Measurements from ENCODE around the gene MRPS12. TPM values are rescaled to one million over a fixed set of nuclear protein-coding genes. Genes with fewer than 3 reads are reported as not detected.

The MRPS12 gene
- total and polyA plus RNA-seq, 2 of the 13 experiments (the other 11 are each of a cell fraction or from before 2014, with no cell fraction given) = 27.5 to 54.8 TPM

DNA sequence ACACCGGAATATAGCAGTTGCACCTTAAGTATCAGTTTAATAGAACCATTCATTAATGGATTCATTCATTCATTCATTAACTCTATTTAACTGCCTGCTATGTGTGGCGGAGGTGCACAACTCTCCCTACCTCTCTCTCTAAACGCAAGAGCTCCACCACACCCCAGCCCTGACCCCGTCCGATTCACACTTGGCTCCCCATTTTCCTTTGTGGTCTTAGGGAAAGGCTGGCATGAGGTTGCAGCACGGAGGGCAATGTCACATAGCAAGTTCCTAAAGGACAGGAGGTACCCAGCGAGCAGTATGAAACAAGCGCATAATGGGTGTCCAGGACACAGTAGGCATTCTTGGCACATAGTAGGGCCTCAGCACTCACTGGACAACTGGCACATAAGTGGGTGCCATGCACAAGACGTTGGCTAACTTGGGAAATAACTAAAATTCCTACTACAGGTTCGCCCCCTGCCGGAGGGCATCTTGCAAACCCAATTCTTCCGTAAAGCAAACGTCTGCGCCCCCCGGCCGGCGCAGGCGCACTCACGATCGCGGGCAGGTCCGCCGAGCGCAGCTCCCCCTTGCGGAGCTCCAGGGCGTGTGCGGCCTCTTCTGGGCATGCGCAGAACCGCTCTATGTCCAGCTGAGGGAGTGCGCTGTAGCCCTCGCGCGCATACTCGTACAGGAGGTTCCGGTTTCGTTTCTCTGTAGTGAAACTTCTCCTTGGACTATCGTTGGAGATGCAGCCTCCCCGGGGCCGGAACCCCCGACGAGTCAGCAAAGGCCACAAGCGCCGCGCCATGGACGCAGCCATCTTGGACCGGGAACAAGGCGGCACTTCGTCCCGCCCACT, 592 bp upstream of the MRPS12 start, which contains the start of gene SARS2 (continued):
- TF ChIP-seq, protein P1, sequence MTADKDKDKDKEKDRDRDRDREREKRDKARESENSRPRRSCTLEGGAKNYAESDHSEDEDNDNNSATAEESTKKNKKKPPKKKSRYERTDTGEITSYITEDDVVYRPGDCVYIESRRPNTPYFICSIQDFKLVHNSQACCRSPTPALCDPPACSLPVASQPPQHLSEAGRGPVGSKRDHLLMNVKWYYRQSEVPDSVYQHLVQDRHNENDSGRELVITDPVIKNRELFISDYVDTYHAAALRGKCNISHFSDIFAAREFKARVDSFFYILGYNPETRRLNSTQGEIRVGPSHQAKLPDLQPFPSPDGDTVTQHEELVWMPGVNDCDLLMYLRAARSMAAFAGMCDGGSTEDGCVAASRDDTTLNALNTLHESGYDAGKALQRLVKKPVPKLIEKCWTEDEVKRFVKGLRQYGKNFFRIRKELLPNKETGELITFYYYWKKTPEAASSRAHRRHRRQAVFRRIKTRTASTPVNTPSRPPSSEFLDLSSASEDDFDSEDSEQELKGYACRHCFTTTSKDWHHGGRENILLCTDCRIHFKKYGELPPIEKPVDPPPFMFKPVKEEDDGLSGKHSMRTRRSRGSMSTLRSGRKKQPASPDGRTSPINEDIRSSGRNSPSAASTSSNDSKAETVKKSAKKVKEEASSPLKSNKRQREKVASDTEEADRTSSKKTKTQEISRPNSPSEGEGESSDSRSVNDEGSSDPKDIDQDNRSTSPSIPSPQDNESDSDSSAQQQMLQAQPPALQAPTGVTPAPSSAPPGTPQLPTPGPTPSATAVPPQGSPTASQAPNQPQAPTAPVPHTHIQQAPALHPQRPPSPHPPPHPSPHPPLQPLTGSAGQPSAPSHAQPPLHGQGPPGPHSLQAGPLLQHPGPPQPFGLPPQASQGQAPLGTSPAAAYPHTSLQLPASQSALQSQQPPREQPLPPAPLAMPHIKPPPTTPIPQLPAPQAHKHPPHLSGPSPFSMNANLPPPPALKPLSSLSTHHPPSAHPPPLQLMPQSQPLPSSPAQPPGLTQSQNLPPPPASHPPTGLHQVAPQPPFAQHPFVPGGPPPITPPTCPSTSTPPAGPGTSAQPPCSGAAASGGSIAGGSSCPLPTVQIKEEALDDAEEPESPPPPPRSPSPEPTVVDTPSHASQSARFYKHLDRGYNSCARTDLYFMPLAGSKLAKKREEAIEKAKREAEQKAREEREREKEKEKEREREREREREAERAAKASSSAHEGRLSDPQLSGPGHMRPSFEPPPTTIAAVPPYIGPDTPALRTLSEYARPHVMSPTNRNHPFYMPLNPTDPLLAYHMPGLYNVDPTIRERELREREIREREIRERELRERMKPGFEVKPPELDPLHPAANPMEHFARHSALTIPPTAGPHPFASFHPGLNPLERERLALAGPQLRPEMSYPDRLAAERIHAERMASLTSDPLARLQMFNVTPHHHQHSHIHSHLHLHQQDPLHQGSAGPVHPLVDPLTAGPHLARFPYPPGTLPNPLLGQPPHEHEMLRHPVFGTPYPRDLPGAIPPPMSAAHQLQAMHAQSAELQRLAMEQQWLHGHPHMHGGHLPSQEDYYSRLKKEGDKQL (CRISPR knock-in tag; IDR thresholded peaks at IDR 0.05; ENCODE audit: low read depth) = no peak
- TF ChIP-seq ZUFSP (CRISPR knock-in tag; IDR thresholded peaks at IDR 0.05; ENCODE audit: borderline replicate concordance) (no peak), SRY (CRISPR knock-in tag; IDR thresholded peaks at IDR 0.05) (peak; percentile 49; the same call in 1 of the 2 replicates), ZNF333 (CRISPR knock-in tag; IDR thresholded peaks at IDR 0.05; ENCODE audit: borderline replicate concordance) (no peak), ZNF83 (CRISPR knock-in tag; IDR thresholded peaks at IDR 0.05; ENCODE audit: borderline replicate concordance) (peak; percentile 59; the same call in 1 of the 2 replicates), SSRP1 (CRISPR knock-in tag; IDR thresholded peaks at IDR 0.05) (no peak), ELK4 (CRISPR knock-in tag; IDR thresholded peaks at IDR 0.05; ENCODE audit: borderline replicate concordance) (no peak), ARHGAP35 (CRISPR knock-in tag; IDR thresholded peaks at IDR 0.05; ENCODE audit: borderline replicate concordance) (no peak), PAWR (CRISPR knock-in tag; IDR thresholded peaks at IDR 0.05; ENCODE audit: borderline replicate concordance) (no peak), HHEX (CRISPR knock-in tag; IDR thresholded peaks at IDR 0.05) (no peak), FOXP1 (IDR thresholded peaks at IDR 0.05) (no peak), FOXP1 (CRISPR knock-in tag; IDR thresholded peaks at IDR 0.05) (no peak), ZKSCAN5 (CRISPR knock-in tag; IDR thresholded peaks at IDR 0.05) (no peak), ZFP82 (CRISPR knock-in tag; IDR thresholded peaks at IDR 0.05; ENCODE audit: borderline replicate concordance) (no peak), ZNF557 (CRISPR knock-in tag; IDR thresholded peaks at IDR 0.05) (no peak), MXD1 (CRISPR knock-in tag; IDR thresholded peaks at IDR 0.05) (peak; percentile 18; the same call in 1 of the 2 replicates), KDM1A (CRISPR knock-in tag; IDR thresholded peaks at IDR 0.05) (no peak)
- TF ChIP-seq, protein P2, sequence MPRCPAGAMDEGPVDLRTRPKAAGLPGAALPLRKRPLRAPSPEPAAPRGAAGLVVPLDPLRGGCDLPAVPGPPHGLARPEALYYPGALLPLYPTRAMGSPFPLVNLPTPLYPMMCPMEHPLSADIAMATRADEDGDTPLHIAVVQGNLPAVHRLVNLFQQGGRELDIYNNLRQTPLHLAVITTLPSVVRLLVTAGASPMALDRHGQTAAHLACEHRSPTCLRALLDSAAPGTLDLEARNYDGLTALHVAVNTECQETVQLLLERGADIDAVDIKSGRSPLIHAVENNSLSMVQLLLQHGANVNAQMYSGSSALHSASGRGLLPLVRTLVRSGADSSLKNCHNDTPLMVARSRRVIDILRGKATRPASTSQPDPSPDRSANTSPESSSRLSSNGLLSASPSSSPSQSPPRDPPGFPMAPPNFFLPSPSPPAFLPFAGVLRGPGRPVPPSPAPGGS (CRISPR knock-in tag; IDR thresholded peaks at IDR 0.05) = 0 out of 2 replicates have a peak, but pooled peaks have one; percentile 4
